C4-2B (cell line): Measurements from ENCODE around the gene DNAH9.
A peak's percentile ranks its signal among the peaks of the same experiment; 100 is the strongest.

Source experiments
- ZFX ChIP-seq: fragments of 450-650 bp; IDR thresholded peaks from 2 replicates; pipeline ENCODE4 v1.6.1; 2017
- TF ChIP-seq, protein P1 (sequence below): fragments of 450-650 bp; conservative IDR thresholded peaks from 2 replicates; pipeline ENCODE4 v1.5.1; 2017; ENCODE audit warnings: mild to moderate bottlenecking

DNA sequence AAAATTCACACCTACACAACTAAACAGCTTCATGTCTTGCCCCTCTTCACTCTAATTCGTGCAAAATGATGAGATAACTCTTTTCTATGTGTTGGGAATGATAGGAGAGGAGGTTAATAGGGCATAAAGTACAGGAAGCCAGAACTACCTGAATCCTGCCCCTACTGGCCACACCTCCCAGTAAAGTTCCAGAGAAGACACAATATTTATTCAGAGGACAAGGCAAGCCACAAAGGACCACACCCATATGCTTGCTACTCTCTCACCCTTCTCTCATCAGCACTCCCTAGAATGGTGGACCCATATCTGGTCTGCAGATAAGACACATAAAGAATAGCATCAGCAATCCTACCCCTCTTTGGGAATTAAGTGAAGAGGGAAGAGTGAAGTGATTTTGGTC, 324.4 kb downstream of the DNAH9 start:
- TF ChIP-seq, protein P1, sequence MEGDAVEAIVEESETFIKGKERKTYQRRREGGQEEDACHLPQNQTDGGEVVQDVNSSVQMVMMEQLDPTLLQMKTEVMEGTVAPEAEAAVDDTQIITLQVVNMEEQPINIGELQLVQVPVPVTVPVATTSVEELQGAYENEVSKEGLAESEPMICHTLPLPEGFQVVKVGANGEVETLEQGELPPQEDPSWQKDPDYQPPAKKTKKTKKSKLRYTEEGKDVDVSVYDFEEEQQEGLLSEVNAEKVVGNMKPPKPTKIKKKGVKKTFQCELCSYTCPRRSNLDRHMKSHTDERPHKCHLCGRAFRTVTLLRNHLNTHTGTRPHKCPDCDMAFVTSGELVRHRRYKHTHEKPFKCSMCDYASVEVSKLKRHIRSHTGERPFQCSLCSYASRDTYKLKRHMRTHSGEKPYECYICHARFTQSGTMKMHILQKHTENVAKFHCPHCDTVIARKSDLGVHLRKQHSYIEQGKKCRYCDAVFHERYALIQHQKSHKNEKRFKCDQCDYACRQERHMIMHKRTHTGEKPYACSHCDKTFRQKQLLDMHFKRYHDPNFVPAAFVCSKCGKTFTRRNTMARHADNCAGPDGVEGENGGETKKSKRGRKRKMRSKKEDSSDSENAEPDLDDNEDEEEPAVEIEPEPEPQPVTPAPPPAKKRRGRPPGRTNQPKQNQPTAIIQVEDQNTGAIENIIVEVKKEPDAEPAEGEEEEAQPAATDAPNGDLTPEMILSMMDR = peak; percentile 25; the same call in 1 of the 2 replicates
- TF ChIP-seq ZFX = no peak
